GM12878 (cell line): Measurements from ENCODE around the gene NHS.

Source experiments
- CTCF ChIP-seq, 3 experiments: IDR thresholded peaks in 2 of 3; conservative IDR thresholded peaks in 1 of 3; 2 replicates each; pipeline ENCODE4 v1.5.1; 2011; ENCODE audit warnings: low read depth in 3 of 3, low read length in 3 of 3, mild to moderate bottlenecking in 3 of 3, control low read depth in 2 of 3, moderate library complexity in 2 of 3, inconsistent platforms in 1 of 3, mixed read lengths in 1 of 3; ENCODE audit not compliant: control insufficient read depth in 2 of 3, insufficient read depth in 1 of 3; ENCODE audit errors: extremely low read depth in 1 of 3
- EZH2 ChIP-seq: IDR thresholded peaks from 2 replicates; pipeline ENCODE4 v1.6.1; 2012; ENCODE audit warnings: low read depth, mild to moderate bottlenecking, control low read depth, inconsistent platforms, low read length, borderline replicate concordance; ENCODE audit not compliant: control insufficient read depth
- JUNB ChIP-seq: IDR thresholded peaks from 2 replicates; pipeline ENCODE4 v1.6.1; 2016; ENCODE audit warnings: antibody characterized with exemption, mild to moderate bottlenecking
- MAX ChIP-seq: IDR thresholded peaks from 2 replicates; pipeline ENCODE4 v1.6.1; 2012; ENCODE audit warnings: low read depth, low read length, improper control_type of control experiment
- MYC ChIP-seq: IDR thresholded peaks from 2 replicates; pipeline ENCODE4 v1.6.1; 2011; ENCODE audit warnings: mild to moderate bottlenecking, low read length, moderate library complexity, inconsistent platforms; ENCODE audit not compliant: insufficient read depth, insufficient replicate concordance, insufficient read length, severe bottlenecking
- RCOR1 ChIP-seq: conservative IDR thresholded peaks from 2 replicates; pipeline ENCODE4 v1.6.1; 2012; ENCODE audit warnings: low read depth, low read length, improper control_type of control experiment
- SIX5 ChIP-seq: IDR thresholded peaks from 2 replicates; pipeline ENCODE4 v1.6.1; 2011; ENCODE audit warnings: mild to moderate bottlenecking, low read depth, low read length, moderate library complexity; ENCODE audit not compliant: severe bottlenecking
- SMAD1 ChIP-seq: fragments of 450-650 bp; IDR thresholded peaks from 2 replicates; pipeline ENCODE4 v1.6.1; 2018; ENCODE audit warnings: mild to moderate bottlenecking, low read depth; ENCODE audit not compliant: partially characterized antibody
- SMC3 ChIP-seq: IDR thresholded peaks from 2 replicates; pipeline ENCODE4 v1.6.1; 2011; ENCODE audit warnings: low read length, improper control_type of control experiment, borderline replicate concordance
- TARDBP ChIP-seq: IDR thresholded peaks from 2 replicates; pipeline ENCODE4 v1.6.1; 2016; ENCODE audit warnings: borderline replicate concordance
- ZNF217 ChIP-seq: fragments of 450-650 bp; IDR thresholded peaks from 2 replicates; pipeline ENCODE4 v1.6.1; 2017; ENCODE audit warnings: antibody characterized with exemption, mild to moderate bottlenecking

GRCh38 chrX:17748684-17749083 lies 373.7 kb downstream of the NHS start:
- no peak for TF ChIP-seq MAX
- TF ChIP-seq RCOR1, result no peak
- no peak for TF ChIP-seq TARDBP
- no peak for TF ChIP-seq SMAD1
- TF ChIP-seq MYC, result no peak
- TF ChIP-seq EZH2, result no peak
- no peak for TF ChIP-seq ZNF217
- no peak for TF ChIP-seq CTCF (IDR thresholded peaks at IDR 0.05 in 2 of 3, conservative IDR thresholded peaks at IDR 0.05 in 1 of 3; ENCODE audit: control insufficient read depth in 2 of 3, extremely low read depth in 1 of 3, insufficient read depth in 1 of 3, low read depth in 3 of 3, low read length in 3 of 3)
- no peak for TF ChIP-seq JUNB
- no peak for TF ChIP-seq SIX5
- no peak for TF ChIP-seq SMC3
